GM18505 (cell line): Measurements from ENCODE around the gene CSDE1.

Experiments
- ATAC-seq: cut with Tn5 transposase; IDR thresholded peaks from one replicate; pipeline ENCODE4 v1.9.1; 2021; ENCODE audit not compliant: unreplicated experiment
- POLR2A ChIP-seq: IDR thresholded peaks from 4 replicates; pipeline ENCODE4 v1.6.1; 2011; ENCODE audit warnings: borderline replicate concordance; ENCODE audit not compliant: insufficient read depth, insufficient read length; ENCODE audit errors: extremely low read depth

CSDE1 gene

DNA sequence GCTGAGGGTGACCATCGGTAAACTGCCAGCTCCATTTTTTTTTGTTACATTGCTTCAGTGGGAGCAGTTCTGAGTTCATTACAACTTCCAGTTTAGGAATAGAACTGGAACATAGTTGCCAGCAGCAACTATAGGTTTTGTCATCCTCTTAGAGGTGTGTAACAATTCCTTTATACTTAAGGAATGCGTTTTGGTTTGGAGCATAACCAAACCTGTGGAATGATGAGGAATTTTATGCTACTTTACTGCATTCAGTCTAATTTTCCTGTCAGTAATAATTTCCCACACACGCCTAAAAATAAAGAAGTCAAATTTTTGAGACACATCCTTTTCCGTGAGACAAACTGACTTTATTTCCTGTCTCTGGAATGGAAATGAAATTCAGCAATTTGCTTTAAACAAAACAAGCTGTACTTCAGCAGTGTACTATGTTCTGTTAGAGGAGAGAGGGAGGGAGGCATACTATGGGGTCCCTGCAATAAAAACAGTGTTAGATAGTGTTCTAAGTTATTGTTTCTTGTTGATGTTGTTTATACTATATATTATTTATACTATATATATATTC, 57.7 kb downstream of the CSDE1 start:
- TF ChIP-seq POLR2A: no peak
- no peak for ATAC-seq

DNA sequence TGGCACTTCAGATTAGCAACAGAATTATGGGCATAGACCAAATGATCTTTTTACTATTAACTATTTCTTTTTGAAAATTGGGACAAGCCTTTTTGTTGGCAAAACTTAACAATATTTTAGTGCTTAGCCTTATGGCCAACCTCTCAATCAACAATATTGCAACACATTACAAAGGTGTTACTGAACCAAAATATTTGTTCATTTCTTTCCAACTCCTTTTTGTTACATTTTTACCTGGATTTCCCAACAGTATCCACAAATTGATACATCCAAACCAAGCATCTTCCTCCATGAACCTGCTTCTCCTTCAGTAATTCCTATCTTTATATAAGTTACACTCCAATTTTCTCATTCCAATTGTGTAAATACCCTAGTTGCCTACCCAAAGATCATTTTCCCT, 61.0 kb downstream of the CSDE1 start:
- no peak for ATAC-seq
- no peak for TF ChIP-seq POLR2A

GRCh38 chr1:114695430-114696058, 62.2 kb downstream of the CSDE1 start, which contains the start of gene AMPD1:
AMPD1 (minus strand) TSS chr1:114695546; CDS start chr1:114695471, 75 bp downstream.
- no peak for TF ChIP-seq POLR2A
- ATAC-seq: no peak

GRCh38 chr1:114694540-114695310, 63.1 kb downstream of the CSDE1 start:
- no peak for TF ChIP-seq POLR2A
- ATAC-seq: no peak

GRCh38 chr1:114692947-114693346, 64.8 kb downstream of the CSDE1 start:
- TF ChIP-seq POLR2A: no peak
- ATAC-seq: no peak

GRCh38 chr1:114691061-114691460, 66.7 kb downstream of the CSDE1 start:
- ATAC-seq: no peak
- no peak for TF ChIP-seq POLR2A

- TF ChIP-seq POLR2A: no peak
- ATAC-seq: no peak
These were observed 67.6 kb downstream of the CSDE1 start for GRCh38 chr1:114690148-114690547.

- TF ChIP-seq POLR2A: no peak
- no peak for ATAC-seq
These were observed 69.3 kb downstream of the CSDE1 start for GRCh38 chr1:114688526-114688925.

DNA sequence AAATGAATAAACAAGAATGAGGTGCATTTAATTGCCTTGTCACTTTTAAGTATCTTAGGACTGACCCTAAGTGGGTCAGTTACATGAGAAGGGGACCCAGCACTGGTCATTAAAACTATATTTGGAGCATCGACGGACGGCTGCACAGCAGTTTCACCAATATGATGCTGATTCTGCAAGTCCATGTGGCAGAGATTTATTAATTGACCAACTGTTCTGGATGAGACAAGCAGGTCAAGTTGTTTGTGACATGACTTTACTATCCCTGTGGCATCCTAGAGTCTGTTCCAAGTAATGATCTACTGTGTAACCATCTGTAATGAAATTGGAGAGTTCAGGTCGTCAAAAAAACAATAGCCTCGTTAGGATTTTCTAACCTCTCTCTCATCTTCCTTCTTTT, 71.9 kb downstream of the CSDE1 start:
- ATAC-seq: no peak
- TF ChIP-seq POLR2A: no peak

GRCh38 chr1:114677691-114678090, 80.1 kb downstream of the CSDE1 start:
- ATAC-seq: no peak
- TF ChIP-seq POLR2A: no peak

- no peak for TF ChIP-seq POLR2A
- ATAC-seq: no peak
These were observed 81.7 kb downstream of the CSDE1 start for GRCh38 chr1:114676115-114676514.

DNA sequence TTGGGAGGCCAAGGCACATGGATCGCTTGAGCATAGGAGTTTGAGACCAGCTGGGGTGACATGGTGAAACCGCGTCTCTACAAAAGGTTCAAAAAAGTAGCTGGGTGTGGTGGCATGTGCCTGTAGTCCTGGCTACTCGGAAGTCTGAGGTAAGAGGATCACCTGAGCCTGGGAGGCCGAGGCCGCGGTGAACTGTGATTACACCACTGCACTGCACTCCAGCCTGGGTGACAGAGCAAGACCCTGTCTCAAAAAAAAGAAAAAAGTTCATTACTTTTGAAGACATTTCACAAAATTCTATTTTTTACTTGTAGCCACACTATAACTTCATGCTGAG, 85.9 kb downstream of the CSDE1 start:
- TF ChIP-seq POLR2A: no peak
- ATAC-seq: no peak

- no peak for ATAC-seq
- TF ChIP-seq POLR2A: no peak
These were observed 86.5 kb downstream of the CSDE1 start for GRCh38 chr1:114671011-114671938.
